ENCODE data around the gene SUMO3. TPM values are rescaled to one million over a fixed set of nuclear protein-coding genes. Genes with fewer than 3 reads are reported as not detected.

SUMO3 gene
- total RNA-seq, 1 experiment from 2014 or later = 41.4 TPM

DNA sequence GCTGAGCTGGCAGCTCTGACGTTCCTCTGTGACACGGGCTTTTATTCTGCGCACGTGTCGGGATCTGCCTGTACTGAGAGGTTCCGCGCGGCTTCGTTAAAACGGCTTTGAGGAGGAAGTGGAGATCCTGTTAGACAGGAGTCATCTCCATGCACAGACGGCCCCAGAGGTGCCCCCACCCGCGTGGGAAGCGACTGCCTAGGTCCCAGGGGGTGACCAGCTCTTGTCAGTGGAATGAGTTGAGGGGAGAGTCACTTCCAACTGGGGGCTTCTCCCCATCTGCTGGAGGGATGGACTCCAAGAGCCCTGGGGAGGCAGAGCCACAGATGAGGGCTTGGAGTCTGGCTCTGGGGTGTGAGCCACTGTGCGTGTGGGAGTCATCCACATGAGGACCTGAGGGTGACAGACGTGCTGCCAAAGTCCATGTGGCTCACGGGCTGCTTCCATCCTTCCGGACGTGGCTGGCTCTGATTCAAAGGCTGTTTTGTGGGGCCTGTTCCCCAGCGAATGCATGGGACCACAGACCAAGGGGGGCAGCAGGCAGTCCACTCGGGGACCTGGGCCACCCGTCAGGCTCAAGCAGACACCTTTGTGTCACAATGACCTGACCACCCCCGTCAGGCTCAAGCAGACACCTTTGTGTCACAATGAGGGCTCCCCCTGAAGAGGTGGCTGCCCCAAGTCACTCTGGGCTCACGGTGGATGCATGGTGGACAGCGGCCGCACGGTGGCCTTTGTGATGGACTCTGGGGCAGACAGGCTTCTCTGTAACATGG, 28.8 kb upstream of the SUMO3 start:
- Histone ChIP-seq H3K27me3 (ENCODE audit: control insufficient read depth, insufficient read depth, low read length) (no peaks in the 10 kb centered on the region), H3K9me3 (ENCODE audit: control insufficient read depth, insufficient read depth, low read depth, low read length) (no peaks in the 10 kb centered on the region), H3K36me3 (ENCODE audit: control insufficient read depth, insufficient read depth, low read length) (peaks cover 5% of the 10 kb centered on the region), H3K4me1 (ENCODE audit: control insufficient read depth, insufficient read depth, low read length) (peaks cover 15% of the 10 kb centered on the region), H3K27ac (ENCODE audit: low read length) (peak overlapping the region; percentile 68), H3K4me3 (ENCODE audit: low read depth in 2 of 2, low read length in 2 of 2) (peak overlapping the region; percentile 25 to 46; a peak in 3 of 4 replicates)
- BruUV-seq (replicated peaks) = no TSS peak
- ChIA-PET POLR2A (no interaction called here), CTCF (no interaction called here)
- TF ChIP-seq SIN3A (IDR thresholded peaks at IDR 0.05; ENCODE audit: borderline replicate concordance, insufficient read depth, low read depth, low read length) (no peak), POLR2AphosphoS5 (IDR thresholded peaks at IDR 0.05; ENCODE audit: low read depth, low read length) (no peak), TCF7L2 (IDR thresholded peaks at IDR 0.05; ENCODE audit: low read depth, low read length) (no peak)
- TF ChIP-seq, protein P1, sequence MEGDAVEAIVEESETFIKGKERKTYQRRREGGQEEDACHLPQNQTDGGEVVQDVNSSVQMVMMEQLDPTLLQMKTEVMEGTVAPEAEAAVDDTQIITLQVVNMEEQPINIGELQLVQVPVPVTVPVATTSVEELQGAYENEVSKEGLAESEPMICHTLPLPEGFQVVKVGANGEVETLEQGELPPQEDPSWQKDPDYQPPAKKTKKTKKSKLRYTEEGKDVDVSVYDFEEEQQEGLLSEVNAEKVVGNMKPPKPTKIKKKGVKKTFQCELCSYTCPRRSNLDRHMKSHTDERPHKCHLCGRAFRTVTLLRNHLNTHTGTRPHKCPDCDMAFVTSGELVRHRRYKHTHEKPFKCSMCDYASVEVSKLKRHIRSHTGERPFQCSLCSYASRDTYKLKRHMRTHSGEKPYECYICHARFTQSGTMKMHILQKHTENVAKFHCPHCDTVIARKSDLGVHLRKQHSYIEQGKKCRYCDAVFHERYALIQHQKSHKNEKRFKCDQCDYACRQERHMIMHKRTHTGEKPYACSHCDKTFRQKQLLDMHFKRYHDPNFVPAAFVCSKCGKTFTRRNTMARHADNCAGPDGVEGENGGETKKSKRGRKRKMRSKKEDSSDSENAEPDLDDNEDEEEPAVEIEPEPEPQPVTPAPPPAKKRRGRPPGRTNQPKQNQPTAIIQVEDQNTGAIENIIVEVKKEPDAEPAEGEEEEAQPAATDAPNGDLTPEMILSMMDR (IDR thresholded peaks at IDR 0.05) = no peak
- TF ChIP-seq, protein P2, sequence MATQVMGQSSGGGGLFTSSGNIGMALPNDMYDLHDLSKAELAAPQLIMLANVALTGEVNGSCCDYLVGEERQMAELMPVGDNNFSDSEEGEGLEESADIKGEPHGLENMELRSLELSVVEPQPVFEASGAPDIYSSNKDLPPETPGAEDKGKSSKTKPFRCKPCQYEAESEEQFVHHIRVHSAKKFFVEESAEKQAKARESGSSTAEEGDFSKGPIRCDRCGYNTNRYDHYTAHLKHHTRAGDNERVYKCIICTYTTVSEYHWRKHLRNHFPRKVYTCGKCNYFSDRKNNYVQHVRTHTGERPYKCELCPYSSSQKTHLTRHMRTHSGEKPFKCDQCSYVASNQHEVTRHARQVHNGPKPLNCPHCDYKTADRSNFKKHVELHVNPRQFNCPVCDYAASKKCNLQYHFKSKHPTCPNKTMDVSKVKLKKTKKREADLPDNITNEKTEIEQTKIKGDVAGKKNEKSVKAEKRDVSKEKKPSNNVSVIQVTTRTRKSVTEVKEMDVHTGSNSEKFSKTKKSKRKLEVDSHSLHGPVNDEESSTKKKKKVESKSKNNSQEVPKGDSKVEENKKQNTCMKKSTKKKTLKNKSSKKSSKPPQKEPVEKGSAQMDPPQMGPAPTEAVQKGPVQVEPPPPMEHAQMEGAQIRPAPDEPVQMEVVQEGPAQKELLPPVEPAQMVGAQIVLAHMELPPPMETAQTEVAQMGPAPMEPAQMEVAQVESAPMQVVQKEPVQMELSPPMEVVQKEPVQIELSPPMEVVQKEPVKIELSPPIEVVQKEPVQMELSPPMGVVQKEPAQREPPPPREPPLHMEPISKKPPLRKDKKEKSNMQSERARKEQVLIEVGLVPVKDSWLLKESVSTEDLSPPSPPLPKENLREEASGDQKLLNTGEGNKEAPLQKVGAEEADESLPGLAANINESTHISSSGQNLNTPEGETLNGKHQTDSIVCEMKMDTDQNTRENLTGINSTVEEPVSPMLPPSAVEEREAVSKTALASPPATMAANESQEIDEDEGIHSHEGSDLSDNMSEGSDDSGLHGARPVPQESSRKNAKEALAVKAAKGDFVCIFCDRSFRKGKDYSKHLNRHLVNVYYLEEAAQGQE (IDR thresholded peaks at IDR 0.05; ENCODE audit: insufficient read depth in 1 of 2, low read depth in 2 of 2, low read length in 1 of 2) = no peak
- intact Hi-C loops (cut with micrococcal nuclease; ENCODE audit: unreplicated experiment) = no loop called here
- no peak for DNase-seq (ENCODE audit: low read depth, low spot score)
- in situ Hi-C loops (cut with HindIII; ENCODE audit: low pct_unique_long_range_greater_than_20kb, low sequenced_read_pairs) = no loop called here
- peak; percentile 57 for ATAC-seq

DNA sequence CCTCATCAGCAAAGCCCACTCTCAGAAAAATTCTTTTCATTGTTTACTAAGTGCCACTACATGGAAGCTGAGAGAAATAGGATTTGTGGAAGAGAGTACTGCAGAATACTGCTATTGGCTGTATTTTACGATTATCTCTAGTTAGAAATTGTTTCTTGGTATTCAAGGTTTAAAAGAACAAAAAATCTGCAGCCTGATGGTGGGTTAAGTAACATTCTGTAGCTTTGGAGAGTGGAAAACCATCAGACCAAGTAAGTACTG, 28.3 kb upstream of the SUMO3 start:
- Histone ChIP-seq H3K4me1 (ENCODE audit: control insufficient read depth, insufficient read depth, low read length) (peaks cover 15% of the 10 kb centered on the region), H3K4me3 (ENCODE audit: low read depth in 2 of 2, low read length in 2 of 2) (peak overlapping the region; percentile 25 to 46), H3K27me3 (ENCODE audit: control insufficient read depth, insufficient read depth, low read length) (no peaks in the 10 kb centered on the region), H3K9me3 (ENCODE audit: control insufficient read depth, insufficient read depth, low read depth, low read length) (no peaks in the 10 kb centered on the region), H3K27ac (ENCODE audit: low read length) (peak overlapping the region; percentile 68), H3K36me3 (ENCODE audit: control insufficient read depth, insufficient read depth, low read length) (peaks cover 3% of the 10 kb centered on the region)
- BruUV-seq (replicated peaks) = no TSS peak
- no peak for ATAC-seq
- CTCF ChIA-PET = no interaction called here
- intact Hi-C loops (cut with micrococcal nuclease; ENCODE audit: unreplicated experiment) = no loop called here
- POLR2A ChIA-PET = no interaction called here
- TF ChIP-seq SIN3A (IDR thresholded peaks at IDR 0.05; ENCODE audit: borderline replicate concordance, insufficient read depth, low read depth, low read length) (no peak), POLR2AphosphoS5 (IDR thresholded peaks at IDR 0.05; ENCODE audit: low read depth, low read length) (0 out of 2 replicates have a peak, but pooled peaks have one; percentile 15), TCF7L2 (IDR thresholded peaks at IDR 0.05; ENCODE audit: low read depth, low read length) (no peak)
- TF ChIP-seq, protein P1 (IDR thresholded peaks at IDR 0.05) = no peak
- TF ChIP-seq, protein P2 (IDR thresholded peaks at IDR 0.05; ENCODE audit: insufficient read depth in 1 of 2, low read depth in 2 of 2, low read length in 1 of 2) = no peak
- in situ Hi-C loops (cut with HindIII; ENCODE audit: low pct_unique_long_range_greater_than_20kb, low sequenced_read_pairs) = no loop called here
- no peak for DNase-seq (ENCODE audit: low read depth, low spot score)

Measured in Panc1 (cell line).